Small intestine (tissue), 16 donors: Measurements from ENCODE around the gene DPY19L1. TPM values are rescaled to one million over a fixed set of nuclear protein-coding genes. Genes with fewer than 3 reads are reported as not detected.
"Not testable (repeated sequence)": the region's sequence is repeated elsewhere in the genome, so short reads cannot be mapped to it uniquely, and the experiment has no call there.

Experiments
- DNase-seq, 2 donors: peaks; one replicate each; pipeline versions ENCODE4 v3.0.0 to v3.0.0-alpha.2; 2013
- FAIRE-seq: peaks from 2 replicates; lab custom pipeline; 2012; peaks lifted over from hg19 to GRCh38; lab: Jason Lieb, UNC
- H3K27ac ChIP-seq, 3 donors: one replicate each; pipeline ENCODE4 v1.5.1; 2013; ENCODE audit warnings: low read length in 2 of 3, mild to moderate bottlenecking in 2 of 3, control low read depth in 1 of 3, inconsistent platforms in 1 of 3, low read depth in 1 of 3, moderate library complexity in 1 of 3
- H3K27me3 ChIP-seq, 3 donors: one replicate each; pipeline ENCODE4 v1.6.1; 2013; ENCODE audit warnings: low read length in 3 of 3, inconsistent platforms in 1 of 3; ENCODE audit not compliant: control insufficient read depth in 3 of 3, insufficient read depth in 3 of 3
- H3K36me3 ChIP-seq, 3 donors: one replicate each; pipeline ENCODE4 v1.6.1; 2013; ENCODE audit warnings: low read length in 3 of 3, inconsistent platforms in 1 of 3, low read depth in 1 of 3, mild to moderate bottlenecking in 1 of 3, moderate library complexity in 1 of 3; ENCODE audit not compliant: control insufficient read depth in 3 of 3, insufficient read depth in 2 of 3
- H3K4me1 ChIP-seq, 3 donors: one replicate each; pipeline ENCODE4 v1.6.1; 2013; ENCODE audit warnings: low read length in 2 of 3, inconsistent platforms in 1 of 3, low read depth in 1 of 3, mild to moderate bottlenecking in 1 of 3, moderate library complexity in 1 of 3; ENCODE audit not compliant: control insufficient read depth in 3 of 3, insufficient read depth in 2 of 3
- H3K4me3 ChIP-seq, 3 donors: one replicate each; pipeline ENCODE4 v1.5.1; 2013; ENCODE audit warnings: low read length in 3 of 3, control low read depth in 1 of 3, inconsistent platforms in 1 of 3, low read depth in 1 of 3, mild to moderate bottlenecking in 1 of 3, moderate library complexity in 1 of 3
- H3K9me3 ChIP-seq, 2 donors: one replicate each; pipeline ENCODE4 v1.6.1; 2013; ENCODE audit warnings: low read depth in 1 of 2, low read length in 1 of 2; ENCODE audit not compliant: control insufficient read depth in 2 of 2, insufficient read depth in 1 of 2
- WGBS, 3 donors: extraction: QIAGEN DNeasy Blood & Tissue Kit; methylation state at CpG; one replicate each; pipeline ENCODE4 v1.1.7; 2013; 5-methylcytosine and 5-hydroxymethylcytosine counted together
- long read RNA-seq, 10 donors: transcript quantifications; one replicate each; lab custom pipeline, GENCODE V29; 2026
- polyA plus RNA-seq, 4 donors: library from polyadenylated mRNA; stranded (reverse) in 3 of 4; unstranded in 1 of 4; fragments of 200-250 nt in 3 of 4; fragments of 120-200 nt in 1 of 4; gene quantifications; one replicate each; pipeline versions ENCODE4 v1.2.1 to v1.2.3, GENCODE V29; 2013
- donor health status: healthy with polysubstance abuse.
- donor health status: control.
- donor health status: control.
- donor health status: Bipolar disorder and iron deficiency.
- donor health status: healthy.

Gene DPY19L1
- 10 to 100 TPM in 1 of 4 donors, 1 to 10 TPM in 2, under 1 TPM in 1; 0.89 to 10.5 (median 5.8) TPM for polyA plus RNA-seq
- long read RNA-seq, donor 1, full-length matches to known transcripts = 5 of 5 reads
- long read RNA-seq, donor 1, partial matches to known transcripts = 0 of 5 reads
- long read RNA-seq, donor 1, other reads (novel, unspliced or antisense) = 0 of 5 reads
- long read RNA-seq, donor 2, full-length matches to known transcripts = 1 of 1 reads
- long read RNA-seq, donor 2, partial matches to known transcripts = 0 of 1 reads
- long read RNA-seq, donor 2, other reads (novel, unspliced or antisense) = 0 of 1 reads
- long read RNA-seq, donor 3 = 0 reads
- long read RNA-seq, donor 4 = 0 reads
- long read RNA-seq, donor 5 = 0 reads
- long read RNA-seq, donor 6, full-length matches to known transcripts = 1 of 1 reads
- long read RNA-seq, donor 6, partial matches to known transcripts = 0 of 1 reads
- long read RNA-seq, donor 6, other reads (novel, unspliced or antisense) = 0 of 1 reads
- long read RNA-seq, donor 7, full-length matches to known transcripts = 6 of 6 reads
- long read RNA-seq, donor 7, partial matches to known transcripts = 0 of 6 reads
- long read RNA-seq, donor 7, other reads (novel, unspliced or antisense) = 0 of 6 reads
- long read RNA-seq, donor 8 = 0 reads
- long read RNA-seq, donor 9 = 0 reads
- long read RNA-seq, donor 10 = 0 reads

DNA sequence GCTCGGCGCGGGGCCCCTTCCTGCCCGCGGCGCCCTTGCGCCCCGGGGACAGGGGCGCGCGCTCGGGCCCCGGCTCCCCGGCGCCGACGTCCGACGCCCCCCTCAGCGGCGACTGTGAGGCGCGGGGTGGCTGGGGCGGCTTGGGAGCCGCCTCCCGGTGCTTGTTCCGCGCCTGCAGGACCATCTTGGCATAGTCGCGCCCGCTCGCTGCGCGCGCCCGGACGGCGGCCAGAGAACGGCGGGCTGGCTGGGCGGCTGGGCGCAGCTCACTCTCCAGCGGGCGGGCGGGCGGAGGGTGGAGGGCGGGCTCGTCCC, at the start of gene DPY19L1:
TSS of gene DPY19L1 (minus strand) at position 275 of the 315 bp plus-strand sequence. CDS start at position 184, 91 bp downstream.
- WGBS, 3 donors = 0 to 1% (median 0%) methylated on average over 11 to 48 of the region's 48 CpGs
- peak within 1 kb of the TSS; percentile 74 to 92 (median 82) for H3K27ac ChIP-seq

DNA sequence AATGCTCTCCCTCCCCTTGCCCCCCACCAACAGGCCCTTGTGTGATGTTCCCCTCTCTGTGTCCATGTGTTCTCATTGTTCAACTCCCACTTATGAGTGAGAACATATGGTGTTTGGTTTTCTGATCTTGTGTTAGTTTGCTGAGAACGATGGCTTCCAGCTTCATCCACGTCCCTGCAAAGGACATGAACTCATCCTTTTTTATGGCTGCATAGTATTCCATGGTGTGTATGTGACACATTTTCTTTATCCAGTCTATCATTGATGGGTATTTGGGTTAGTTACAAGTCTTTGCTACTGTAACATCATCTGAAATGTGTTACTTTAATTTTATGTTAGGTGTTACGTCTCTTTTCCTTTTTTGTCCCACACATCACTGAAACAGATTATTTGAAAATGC, 42.2 kb upstream of the DPY19L1 start:
- 69 to 89% (median 84%) methylated on average over 3 of the region's 3 CpGs for WGBS, 3 donors
- H3K36me3 ChIP-seq, H3K27ac ChIP-seq, H3K27me3 ChIP-seq, DNase-seq, FAIRE-seq, H3K4me3 ChIP-seq, H3K4me1 ChIP-seq, H3K9me3 ChIP-seq: not testable (repeated sequence)

More for the DNA sequence above, at the start of gene DPY19L1:
- Histone ChIP-seq H3K27me3 (peaks cover 0 to 2% (median 0%) of the 10 kb centered on the region in 3 donors), H3K9me3 (no peaks in the 10 kb centered on the region), H3K36me3 (no peaks in the 10 kb centered on the region), H3K4me3 (peak within 1 kb of the TSS; percentile 74 to 95 (median 78)), H3K4me1 (peaks cover 0 to 7% (median 4%) of the 10 kb centered on the region in 3 donors)
- DNase-seq (no peak), FAIRE-seq (no peak)

DNA sequence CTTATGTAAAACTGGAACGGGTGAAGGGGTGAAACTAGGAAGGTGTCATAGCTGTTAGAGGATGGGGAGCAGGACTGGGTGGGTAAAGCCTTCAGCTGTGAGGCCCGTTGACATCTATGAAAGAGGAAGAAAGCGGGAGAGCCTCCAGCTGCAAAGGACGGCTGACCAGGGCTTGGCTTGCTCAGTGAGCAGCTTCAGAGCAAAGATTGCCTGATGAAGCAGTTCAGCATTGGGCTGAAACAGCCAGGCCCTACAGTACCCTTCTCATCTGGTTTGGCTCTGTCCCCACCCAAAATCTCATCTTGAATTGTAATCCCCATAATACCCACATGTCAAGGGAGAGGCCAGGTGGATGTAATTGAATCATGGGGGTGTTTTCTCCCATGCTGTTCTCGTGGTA, 36.7 kb upstream of the DPY19L1 start:
- not testable (repeated sequence) for H3K27me3 ChIP-seq, H3K27ac ChIP-seq, H3K4me3 ChIP-seq, DNase-seq, H3K36me3 ChIP-seq, H3K4me1 ChIP-seq, H3K9me3 ChIP-seq, FAIRE-seq
- WGBS, 3 donors = 62 to 66% (median 65%) methylated on average over 5 of the region's 5 CpGs

DNA sequence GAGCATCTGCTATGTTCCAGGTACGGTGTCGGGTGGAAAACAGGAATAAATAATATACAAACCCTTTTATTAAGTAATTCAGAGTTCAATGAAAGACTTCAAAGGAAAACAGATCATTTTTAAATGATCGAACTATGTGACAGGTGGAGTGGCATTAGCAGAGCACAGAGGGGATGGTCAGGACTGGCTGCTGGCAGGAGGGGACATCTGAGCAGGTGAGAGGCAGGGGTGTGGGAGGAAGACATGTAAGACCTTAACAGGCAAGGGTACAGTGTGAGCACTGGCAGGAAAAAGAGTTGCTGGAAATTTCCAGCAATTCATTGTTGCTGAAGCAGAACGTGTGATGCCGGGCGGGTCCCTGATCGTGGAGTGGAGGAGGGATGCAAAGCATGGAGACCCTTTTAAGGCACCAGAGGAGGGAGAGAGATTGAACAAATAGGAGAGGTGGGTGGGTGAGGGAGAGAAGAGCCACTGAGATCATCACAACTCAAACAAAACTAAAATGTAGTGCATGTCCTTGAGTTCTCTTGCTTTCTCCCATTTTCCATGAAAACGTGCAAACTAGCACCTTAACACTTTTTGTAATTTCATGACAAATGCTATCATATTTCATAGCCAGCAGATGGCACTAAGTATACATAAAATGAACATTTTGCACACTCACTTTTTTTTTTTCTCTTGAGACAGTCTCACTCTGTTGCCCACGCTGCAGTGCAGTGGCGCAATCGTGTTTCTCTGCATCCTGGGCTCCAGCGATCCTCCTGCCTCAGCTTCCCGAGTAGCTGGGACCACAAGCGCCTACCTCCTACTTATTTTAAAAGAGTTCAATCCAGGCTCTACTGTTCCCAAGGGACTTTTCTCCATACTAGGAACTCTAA, 35.9 kb upstream of the DPY19L1 start:
- H3K4me1 ChIP-seq, H3K36me3 ChIP-seq, H3K27me3 ChIP-seq, H3K9me3 ChIP-seq, H3K27ac ChIP-seq, H3K4me3 ChIP-seq, FAIRE-seq: not testable (repeated sequence)
- 37 to 38% (median 37%) methylated on average over 14 of the region's 14 CpGs for WGBS, 3 donors
- DNase-seq = peak in 1 of 2 donors; percentile 2

GRCh38 chr7:35069084-35069483, 31.8 kb upstream of the DPY19L1 start:
- not testable (repeated sequence) for H3K4me1 ChIP-seq, FAIRE-seq, H3K9me3 ChIP-seq, H3K27ac ChIP-seq, DNase-seq, H3K36me3 ChIP-seq, H3K27me3 ChIP-seq, H3K4me3 ChIP-seq
- 82 to 93% (median 86%) methylated on average over 1 of the region's 1 CpG for WGBS, 3 donors

DNA sequence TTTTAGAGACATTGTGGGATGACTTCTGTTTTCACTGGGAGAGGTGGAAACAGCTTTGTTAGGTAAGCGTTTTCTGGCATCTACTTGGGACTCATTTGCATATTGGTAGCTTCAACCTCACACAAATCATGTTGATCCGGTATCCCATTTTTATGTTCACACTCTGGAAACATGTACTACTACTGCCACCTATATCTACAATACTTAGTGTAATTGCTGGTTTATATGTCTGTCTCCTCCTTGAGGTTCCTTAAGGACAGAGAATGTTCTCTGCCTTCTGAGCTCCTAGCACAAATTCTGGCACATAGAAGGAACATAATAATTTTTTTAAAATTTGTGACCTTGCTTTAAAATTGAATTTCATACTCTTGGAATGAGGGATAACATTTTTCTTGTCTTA, 28.1 kb upstream of the DPY19L1 start:
- not testable (repeated sequence) for FAIRE-seq, H3K27me3 ChIP-seq, H3K9me3 ChIP-seq, H3K4me3 ChIP-seq, H3K36me3 ChIP-seq, DNase-seq, H3K27ac ChIP-seq, H3K4me1 ChIP-seq
- WGBS, 3 donors = 26 to 60% (median 27%) methylated on average over 2 of the region's 2 CpGs

DNA sequence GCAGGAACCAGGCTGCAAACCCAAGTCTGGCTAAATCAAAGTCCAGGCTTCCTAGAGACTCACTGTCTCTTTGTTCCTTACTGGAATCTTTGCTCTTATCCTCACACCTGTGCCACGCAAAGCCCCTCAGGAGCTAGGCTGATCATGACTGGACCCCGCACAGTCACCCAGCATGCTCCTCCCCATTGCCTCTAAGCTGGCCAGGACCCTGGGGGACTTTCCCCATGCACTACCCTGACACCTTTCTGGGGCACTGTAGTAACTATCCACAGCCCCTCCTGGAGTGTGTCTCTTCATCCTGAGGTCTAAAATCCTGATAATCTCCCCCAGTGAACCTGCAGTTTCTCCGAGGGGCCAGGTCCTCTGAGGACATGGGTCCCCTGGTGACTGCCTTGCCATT, 21.3 kb upstream of the DPY19L1 start:
- 89 to 93% (median 91%) methylated on average over 3 of the region's 3 CpGs for WGBS, 3 donors
- H3K27me3 ChIP-seq, FAIRE-seq, H3K27ac ChIP-seq, DNase-seq, H3K9me3 ChIP-seq, H3K36me3 ChIP-seq, H3K4me3 ChIP-seq, H3K4me1 ChIP-seq: not testable (repeated sequence)
